Fibroblast of the conjunctiva (primary cell): ENCODE results near the gene AK1.

Experiments used
- DNase-seq: peaks from one replicate; pipeline ENCODE4 v3.0.0-alpha.2; 2010; ENCODE audit warnings: low read depth

Gene AK1, protein sequence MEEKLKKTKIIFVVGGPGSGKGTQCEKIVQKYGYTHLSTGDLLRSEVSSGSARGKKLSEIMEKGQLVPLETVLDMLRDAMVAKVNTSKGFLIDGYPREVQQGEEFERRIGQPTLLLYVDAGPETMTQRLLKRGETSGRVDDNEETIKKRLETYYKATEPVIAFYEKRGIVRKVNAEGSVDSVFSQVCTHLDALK

DNA sequence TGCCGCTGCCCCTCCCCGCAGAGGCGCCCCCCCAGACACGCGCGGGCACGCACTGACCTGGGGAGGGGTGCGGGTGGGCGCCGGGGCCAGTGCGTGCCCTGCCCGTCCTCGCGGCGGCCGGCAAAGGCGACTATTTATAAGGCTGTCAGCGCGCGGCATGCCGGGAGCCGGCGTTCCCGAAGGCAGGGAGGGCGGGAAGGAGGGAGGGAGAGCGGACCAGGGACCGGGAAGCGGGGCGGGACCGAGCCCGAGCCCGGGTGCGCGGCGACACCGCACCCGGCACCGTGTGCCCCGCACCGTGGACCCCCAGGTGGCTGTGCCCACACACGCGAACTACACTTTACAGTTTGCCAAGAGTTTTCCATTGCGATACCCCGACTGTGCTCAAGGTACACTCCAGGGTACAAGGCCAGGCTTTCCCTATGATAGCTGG, at the start of gene AK1:
TSS of gene AK1 (minus strand) at position 110 of the 433 bp plus-strand sequence. CDS start 3,058 bp downstream, outside the sequence.
- no peak for DNase-seq

DNA sequence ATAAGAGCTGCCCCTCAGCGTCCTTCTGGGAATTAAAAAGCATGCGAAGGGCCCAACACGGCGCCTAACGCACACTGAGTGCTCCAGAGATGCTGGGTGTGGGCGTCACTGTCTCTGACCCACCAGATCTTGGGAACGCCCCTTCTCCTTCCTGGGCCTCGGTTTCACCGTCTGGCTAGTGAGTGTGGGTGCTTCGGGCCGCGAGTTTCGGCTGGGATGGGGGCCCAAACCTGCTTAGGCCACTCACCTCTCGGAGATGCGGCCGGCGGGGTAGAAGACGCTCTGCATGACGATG, 49.4 kb upstream of the AK1 start:
- DNase-seq = no peak

DNA sequence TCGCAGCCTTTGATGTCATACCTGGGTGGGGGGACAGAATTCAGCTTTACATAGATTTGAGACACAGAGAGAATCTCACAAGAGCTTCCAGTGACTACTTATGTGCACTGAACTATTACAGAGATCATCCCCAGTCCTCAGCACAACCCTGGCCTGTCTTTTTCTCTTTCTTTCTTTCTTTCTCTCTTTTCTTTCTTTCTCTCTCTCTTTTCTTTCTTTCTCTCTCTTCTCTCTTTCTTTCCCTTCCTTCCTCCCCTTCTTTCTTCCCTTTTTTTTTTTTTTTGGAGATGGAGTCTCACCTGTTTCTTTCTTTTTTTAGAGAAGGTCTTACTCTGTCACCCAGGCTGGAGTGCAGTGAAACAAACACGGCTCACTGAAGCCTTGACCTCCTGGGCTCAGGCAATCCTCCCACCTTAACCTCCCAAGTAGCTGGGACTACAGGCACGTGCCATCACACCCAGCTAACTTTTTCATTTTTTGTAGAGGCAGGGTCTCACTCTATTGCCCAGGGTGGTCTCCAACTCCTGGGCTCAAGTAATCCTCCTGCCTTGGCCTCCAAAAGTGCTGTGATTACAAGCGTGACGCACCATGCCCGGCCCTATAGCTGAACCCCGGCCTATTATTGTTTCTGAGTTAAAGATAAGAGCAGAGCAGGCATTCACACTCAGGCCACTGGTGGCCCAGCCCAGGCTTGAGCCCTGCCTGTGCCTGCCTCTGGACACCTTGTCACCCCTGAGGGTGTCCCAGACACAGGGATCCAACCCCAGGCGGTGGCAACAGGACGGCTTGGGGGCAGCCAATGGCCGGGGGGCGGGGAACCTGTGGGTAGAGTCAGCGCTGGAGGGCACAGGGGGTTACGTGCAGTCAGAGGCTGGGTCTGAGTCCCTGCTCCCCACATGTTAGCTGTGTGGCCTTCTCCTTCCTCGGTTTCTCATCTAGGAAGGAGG, 48.8 kb upstream of the AK1 start:
- no peak for DNase-seq

DNA sequence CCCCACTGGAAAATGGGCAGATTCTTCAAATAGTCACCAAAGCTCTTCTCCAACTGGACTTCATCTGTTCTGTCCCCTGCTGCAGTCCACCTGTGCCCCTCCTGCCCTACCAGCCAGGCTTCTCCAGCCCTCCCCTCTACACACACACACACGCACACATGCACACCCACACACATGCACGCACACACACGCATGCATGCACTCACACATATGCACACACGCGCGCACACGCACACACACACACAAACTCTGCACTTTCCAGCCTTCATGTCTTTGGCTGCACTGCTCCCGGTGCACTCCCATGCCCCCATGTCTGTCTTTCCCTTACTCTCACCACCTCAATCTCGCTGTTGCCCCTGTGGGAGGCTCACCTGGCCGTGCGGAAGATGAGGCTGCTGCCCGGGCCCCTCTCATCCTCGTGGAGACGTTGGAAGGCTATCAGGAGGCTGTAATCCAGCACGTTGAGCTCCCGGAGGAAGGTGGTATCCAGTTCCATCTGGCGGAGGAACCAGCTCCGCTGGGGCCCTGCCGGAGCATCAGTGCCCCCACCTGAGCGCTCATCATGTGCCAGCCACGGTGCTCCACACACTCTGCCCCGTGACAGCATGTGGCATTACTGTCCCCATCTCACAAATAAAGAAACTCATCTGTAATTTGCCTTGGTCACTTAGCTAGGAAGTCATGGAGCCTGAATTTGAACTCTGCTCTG, 47.4 kb upstream of the AK1 start:
- DNase-seq = no peak

DNA sequence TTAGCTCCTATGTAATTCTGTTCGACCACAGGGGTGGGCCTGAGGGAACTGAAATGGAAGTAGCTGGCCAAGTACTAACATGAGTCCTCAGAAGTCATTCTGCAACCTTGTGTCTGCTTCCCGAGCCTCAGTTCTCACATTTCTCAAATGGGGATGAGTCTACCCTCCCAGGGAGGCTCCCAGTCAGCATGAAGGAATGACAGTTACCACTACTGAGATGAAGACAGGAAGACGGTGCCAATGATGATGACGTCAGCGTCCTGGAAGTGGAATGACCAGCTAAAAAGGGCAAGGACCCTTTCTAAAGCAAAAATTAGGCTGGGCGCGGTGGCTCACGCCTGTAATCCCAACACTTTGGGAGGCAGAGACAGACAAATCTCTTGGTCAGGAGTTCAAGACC, 46.3 kb upstream of the AK1 start:
- peak; percentile 87 for DNase-seq

DNA sequence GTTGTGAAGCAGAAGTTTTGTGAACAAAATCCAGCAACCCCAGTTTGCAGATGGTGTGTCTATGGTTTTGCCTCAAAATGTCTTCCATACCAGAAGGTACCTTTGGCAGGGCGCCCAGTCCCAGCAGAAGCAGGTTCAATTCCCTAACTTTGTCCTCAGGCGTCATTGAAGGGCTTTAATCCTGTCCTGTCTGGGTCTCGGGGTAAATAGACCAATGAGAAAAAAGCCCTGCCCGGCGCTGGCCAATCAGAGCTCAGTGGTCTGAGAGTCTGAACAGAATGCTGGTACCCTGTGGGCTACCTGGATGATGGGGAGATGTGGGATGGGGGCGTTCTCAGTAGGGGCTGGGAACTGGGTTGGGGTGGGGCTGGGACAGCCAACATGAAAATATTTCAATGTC, 45.6 kb upstream of the AK1 start:
- DNase-seq = no peak

DNA sequence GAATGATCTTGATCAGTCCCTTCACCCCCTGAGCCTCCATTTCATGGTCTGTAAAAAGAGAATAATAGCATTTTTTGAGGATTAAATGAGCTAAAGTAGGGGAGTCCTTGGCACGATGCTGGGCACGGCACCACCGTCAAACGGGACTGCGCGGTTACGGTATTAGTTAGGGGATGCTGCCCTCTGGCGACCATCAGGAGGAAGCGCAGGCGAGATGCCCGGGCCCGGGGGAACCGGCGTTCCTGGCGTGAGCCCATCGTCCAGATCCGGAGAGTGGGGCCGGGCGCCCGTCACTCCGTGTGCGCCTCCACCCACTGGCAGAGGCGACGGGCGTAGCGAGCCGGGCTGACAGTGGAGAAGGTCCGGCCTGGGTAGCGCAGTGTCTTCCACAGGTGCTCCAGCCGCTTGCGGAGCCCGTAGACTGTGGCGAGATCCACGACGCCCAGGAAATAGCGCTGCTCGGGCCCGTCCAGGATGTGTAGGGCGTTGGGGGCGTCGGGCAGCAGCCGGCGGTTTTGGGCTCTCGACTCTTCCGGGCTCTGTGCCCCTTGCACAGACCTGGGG, 44.2 kb upstream of the AK1 start:
- DNase-seq = no peak

DNA sequence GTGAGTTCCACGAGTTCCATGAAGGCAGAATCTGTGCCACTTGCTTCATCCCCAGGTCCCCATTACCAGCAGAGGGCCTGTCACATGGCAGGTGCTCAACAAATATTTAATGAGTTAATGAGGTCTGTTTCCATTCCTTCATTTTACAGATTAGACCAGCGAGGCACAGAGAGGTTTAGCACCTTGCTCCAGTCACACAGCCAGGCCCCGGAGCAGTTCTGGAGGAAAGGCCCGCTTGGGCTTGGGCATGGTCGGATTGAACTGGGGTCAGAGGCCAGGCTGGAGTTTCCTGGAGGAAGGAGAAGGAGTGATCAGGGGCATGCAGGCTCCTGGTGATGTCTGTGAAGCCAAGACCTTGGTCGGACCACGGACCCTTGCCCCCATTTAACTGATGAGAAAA, 43.3 kb upstream of the AK1 start:
- no peak for DNase-seq

DNA sequence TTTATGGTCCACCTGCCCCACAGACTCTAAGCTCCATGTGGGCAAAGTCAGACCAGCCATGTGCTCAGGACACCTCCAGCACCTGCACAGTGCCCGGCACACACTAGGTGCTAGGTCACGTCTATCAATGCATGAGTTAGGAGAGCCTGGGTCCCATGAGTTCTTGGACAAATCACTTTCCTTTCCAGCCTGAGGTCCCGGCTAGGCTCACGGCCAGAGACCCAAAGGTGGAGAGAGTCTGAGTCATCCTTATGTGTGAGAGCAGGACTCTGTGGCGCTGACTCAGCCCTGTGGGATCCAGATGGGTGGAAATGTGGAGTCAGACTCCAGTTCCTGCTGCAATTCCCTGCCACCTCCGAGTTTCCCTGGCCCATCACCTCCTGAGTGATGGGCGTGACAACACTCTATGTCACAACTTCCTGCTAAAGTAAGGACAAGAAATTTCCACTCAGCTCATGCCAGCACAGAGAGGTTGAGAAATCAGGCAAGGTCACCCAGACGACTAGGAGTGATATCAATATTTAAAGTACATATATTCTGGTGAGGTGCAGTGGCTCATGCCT, 41.9 kb upstream of the AK1 start:
- peak; percentile 96 for DNase-seq

DNA sequence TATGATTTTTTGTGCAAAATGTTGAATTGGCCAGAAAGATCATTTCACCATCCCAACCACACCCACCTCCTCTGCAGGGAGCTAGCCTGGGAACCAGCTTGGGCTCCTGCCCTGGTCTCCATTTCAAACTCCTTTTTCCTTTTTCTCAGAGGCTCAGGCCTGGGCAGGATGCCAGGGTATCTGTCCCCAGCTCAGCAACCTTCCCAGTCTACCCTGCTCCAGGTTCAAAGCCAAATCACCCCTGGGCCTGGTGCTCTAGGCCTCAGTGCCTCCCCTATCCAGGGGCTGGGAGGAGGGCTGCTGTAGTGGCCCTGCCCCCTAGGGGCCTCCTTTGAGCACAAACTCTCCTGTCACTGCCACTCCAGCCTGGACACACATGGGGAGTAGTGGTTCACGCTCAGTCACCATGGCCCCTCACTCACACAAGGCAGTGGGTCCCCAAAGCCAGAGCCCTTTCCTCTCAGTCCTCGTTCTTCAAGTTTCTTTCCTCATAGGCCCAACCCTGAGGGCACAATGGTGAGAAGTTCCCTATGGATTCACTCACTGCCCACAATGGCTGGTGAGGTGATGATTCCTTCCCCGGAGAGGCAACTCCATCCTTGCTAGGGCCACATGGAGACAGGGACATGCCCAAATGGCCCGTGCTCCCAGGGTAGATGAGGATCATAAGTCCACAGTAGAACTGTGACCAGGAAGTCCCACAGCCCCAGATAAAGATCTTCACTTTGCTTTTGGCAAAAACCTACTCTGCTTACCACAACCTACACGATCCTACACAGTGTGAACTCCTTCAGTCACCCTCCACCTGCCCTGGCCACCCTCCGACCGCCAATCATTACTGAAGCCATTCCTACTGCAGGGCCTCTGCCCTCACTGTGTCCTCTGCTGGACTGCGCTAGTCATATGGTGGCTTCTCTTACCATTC, 41.0 kb upstream of the AK1 start:
- DNase-seq = no peak

DNA sequence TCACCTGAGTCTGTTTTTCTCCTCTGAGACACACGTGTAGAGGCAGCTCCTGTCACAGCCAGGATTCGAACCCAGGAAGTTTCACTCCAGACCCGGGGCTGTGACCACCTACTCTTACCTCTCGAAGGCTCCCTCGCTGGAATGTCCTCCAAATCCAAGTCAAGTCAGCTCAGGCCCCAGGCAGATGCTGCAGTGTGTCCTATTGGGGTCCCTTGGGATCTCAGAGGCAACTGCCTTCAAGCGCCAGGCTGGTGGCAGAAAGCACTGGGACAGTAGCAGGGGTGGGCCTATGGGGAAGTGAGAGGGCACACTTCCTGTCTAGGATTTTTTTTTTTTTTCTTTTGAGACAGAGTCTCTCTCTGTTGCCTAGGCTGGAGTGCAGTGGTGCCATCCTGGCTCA, 40.1 kb upstream of the AK1 start:
- no peak for DNase-seq

DNA sequence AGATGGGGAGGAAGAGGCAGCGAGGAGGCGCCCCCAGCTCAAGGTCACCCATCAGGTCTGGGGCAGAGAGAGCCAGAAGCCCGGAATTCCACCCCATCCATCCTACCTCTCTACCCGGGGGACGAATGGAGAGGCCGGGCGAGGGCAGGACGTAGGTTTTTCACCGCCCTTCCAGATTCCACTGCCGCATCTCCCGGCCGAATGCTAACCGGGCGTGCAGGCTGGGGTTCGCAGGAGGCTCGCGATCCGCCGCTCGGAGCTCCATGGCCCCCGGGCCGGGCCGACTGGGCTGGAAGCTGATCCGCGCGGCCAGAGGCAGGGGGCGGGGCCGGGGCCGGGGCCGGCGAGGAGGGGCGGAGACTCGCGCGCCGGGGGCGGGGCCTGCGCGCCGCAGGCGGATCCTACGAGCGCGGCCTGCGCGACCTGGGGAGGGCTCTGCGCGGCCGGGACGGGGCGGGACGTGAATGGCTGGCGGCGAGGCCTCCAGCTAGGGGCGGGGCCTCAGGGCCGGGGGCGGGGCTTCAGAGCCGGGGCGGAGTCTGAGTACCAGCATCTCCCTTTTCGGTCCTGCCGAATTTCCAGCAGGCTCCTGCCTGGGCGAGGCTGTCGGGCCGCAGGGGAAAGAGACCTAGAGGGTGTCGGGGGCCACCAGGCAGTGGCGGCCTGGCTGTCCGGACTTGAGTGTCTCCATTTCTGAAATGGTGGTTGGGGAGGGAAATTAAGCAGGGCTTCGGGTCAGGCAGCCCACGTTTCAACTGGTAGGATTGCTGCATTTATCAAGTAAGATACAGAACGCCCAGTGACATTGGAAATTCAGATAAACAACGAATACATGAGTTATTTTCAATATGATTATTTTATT, 39.5 kb upstream of the AK1 start, which contains the start of gene ST6GALNAC4:
TSS of gene ST6GALNAC4 (minus strand) at position 322 of the 862 bp plus-strand sequence. CDS start 622 bp downstream, outside the sequence.
- peak; percentile 89 for DNase-seq

DNA sequence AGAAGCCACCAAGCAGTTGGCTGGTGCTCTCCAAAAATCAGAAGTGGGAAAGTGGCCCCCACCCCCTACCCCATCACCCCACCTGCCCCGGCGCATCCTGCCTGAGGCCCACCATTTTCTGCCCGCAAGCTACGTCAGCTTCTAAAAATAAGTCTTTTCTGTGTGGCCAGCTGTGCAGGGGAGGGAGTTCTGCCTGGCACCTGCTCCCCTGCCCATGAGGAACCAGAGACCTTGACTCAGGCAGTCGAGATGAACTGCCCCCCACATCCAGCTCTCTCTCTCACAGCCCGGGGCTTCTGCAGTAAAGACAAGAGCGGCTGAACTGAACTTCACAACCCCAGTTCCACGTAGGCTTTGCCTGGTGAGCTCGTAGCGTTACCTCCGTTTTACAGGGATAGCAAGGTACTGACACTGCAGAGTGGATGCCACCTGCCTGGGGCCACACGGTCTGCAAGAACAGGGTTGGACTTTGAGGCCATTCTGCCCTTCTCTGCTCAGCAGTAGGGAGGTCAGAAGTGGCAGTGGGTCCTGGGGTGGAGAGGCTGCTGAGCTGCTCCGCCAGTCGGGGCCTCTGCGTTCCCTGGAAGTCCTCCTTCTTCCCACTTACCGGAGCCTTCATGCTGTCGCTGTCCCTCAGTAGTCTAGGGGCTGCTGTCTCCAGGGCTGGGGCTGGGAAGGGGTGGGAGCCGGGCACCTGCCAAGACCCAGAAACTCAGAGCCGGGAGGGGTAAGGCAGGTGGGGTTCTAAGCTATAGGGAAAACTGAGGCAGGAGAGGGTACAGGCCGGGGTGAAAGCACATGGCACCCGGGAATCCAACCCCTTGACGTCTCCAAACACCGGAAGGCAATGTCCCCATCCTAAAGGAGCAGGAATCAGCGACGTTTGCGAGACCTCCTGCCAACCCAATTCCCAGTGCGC, 38.6 kb upstream of the AK1 start:
- no peak for DNase-seq

DNA sequence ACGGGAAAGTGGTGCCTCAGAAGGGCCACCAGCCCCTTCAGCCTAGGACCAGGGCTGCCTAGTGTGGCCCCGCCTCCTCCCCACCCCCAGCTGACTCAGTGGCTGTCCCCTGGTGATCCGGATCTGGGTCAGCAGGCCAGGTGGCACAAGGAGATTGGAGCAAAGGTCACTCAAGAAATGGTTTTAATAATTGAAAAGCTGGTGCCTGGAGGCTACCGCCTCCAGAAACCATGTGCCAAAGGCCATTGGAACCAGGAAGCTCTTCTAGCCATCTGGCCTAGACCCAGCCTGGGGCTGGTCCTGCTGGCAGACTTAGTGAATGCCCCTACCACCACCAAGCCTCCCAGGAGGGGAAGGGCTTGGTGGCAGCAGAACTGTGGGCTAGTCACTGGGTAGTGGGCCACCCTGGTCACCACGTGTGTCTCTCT, 37.9 kb upstream of the AK1 start:
- DNase-seq = no peak

DNA sequence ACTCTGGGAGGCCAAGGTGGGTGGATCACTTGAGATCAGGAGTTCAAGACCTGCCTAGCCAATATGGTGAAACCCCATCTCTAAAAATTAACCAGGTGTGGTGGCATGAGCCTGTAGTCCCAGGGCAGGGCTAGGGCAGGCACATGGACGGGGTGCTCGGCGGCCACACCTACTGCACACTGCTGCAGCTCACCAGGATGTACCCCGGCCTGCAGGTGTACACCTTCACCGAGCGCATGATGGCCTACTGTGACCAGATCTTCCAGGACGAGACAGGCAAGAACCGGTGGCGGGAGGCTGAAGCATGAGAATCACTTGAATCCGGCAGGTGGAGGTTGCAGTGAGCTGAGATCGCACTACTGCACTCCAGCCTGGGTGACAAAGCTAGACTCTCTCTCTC, 36.2 kb upstream of the AK1 start:
- DNase-seq = no peak

DNA sequence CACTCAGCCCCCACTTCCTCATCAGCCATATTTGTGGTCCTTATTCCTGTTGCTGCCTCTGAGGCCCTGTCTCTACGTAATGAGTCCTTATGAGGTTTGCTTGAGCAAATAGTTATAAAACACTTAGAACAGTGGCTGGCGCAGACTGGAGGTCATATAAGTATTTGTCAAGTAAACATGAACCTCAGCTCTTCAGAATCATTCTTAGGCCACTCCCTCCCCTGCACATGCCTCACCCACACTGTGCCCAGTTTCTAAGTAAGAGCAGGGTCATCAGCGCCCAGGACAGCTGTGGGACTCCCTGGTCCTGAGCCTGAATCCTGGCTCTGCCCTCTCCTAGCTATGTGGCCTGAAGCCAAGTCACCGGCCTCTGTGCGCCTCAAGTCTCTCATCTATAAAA, 35.4 kb upstream of the AK1 start:
- DNase-seq = no peak

DNA sequence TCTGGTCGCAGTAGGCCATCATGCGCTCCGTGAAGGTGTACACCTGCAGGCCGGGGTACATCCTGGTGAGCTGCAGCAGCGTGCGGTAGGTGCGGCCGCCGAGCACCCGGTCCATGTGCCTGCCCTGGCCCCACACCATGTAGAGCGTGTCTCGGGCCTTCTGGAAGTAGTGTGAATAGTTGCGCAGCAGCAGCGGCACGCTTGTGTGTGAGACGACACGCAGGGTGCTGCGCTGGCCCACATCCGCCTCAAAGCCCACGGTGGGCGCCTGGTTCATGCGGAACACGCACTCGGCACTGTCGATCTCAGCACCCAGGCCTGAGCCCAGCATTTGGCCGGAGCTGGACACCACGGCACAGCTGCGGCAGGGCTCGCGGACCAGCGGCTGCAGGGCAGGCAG, 34.8 kb upstream of the AK1 start:
- no peak for DNase-seq

DNA sequence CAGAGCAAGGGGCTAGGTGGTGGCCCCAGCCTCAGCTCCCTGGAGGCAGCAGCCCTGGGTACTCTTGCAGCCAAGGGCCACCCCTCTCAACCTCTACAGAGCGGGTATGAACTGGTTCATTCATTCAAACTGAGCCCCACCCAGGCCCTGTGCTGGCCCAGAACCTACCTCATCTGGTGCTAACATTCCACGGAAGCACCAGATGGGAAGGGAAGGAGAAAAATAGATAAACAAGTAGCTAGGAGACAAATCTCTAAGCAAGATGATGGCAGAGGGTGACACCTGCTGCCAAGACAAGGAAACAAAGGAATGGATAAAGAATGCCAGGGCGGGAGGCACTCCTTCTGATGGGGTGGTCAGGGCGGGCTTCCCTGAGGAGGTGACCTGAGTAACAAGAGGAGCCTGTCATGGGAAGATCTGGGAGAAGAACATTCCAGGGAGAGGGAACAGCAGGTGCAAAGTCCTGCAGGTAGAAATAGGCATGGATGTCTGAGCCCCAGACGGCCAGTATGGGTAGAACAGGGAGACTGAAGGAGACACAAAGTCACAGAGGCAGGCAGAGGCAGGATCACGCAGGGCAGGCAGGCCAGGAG, 33.2 kb upstream of the AK1 start:
- no peak for DNase-seq

DNA sequence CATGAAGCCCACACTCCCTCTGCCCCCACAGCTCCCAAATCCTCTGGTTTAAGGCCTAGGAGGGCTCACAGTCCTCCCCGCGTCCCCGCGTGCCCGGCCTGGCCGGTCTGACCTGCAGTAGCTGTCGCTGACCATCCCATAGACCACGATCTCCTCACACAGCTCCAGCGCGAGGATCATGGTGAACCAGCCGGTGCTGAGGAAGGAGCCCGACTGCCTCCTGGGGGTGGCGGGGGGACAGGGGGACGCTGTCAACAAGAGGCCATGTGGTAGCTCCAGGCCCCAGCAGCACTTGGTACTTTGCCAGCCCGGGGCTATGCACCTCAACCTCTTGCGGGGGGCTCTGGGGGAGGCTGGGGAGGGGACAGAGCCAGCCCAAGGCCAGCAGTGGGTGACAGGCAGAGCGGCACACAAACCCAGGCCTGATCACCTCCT, 32.4 kb upstream of the AK1 start:
- DNase-seq = no peak
